Measurements from ENCODE around the gene AKAP11. TPM values are rescaled to one million over a fixed set of nuclear protein-coding genes. Genes with fewer than 3 reads are reported as not detected.

Gene AKAP11
- total RNA-seq, 1 donor from 2014 or later, result 30.6 TPM

- no peak overlapping the region for H3K4me3 Mint-ChIP-seq (ENCODE audit: low read depth)
- TF ChIP-seq CTCF (IDR thresholded peaks at IDR 0.05; ENCODE audit: unreplicated experiment), result no peak
- no peaks in the 10 kb centered on the region for H3K36me3 Mint-ChIP-seq (ENCODE audit: insufficient read depth)
- no peak overlapping the region for H3K27ac Mint-ChIP-seq
- no peaks in the 10 kb centered on the region for H3K9me3 Mint-ChIP-seq (ENCODE audit: low read depth)
- peaks cover 8% of the 10 kb centered on the region for H3K4me1 Mint-ChIP-seq (ENCODE audit: low read depth)
- no peaks in the 10 kb centered on the region for H3K27me3 Mint-ChIP-seq
- no peak for DNase-seq (ENCODE audit: low spot score, unreplicated experiment)
Observed at GRCh38 chr13:42337808-42338600, 66.1 kb downstream of the AKAP11 start.

- Mint-ChIP-seq H3K9me3 (ENCODE audit: low read depth) (no peaks in the 10 kb centered on the region), H3K4me1 (ENCODE audit: low read depth) (peaks cover 10% of the 10 kb centered on the region)
Observed at GRCh38 chr13:42345367-42345766, 73.4 kb downstream of the AKAP11 start.

GRCh38 chr13:42348576-42348975 is 76.6 kb downstream of the AKAP11 start:
- DNase-seq (ENCODE audit: low spot score, unreplicated experiment), result no peak
- H3K27me3 Mint-ChIP-seq, result peaks cover 4% of the 10 kb centered on the region
- TF ChIP-seq CTCF (IDR thresholded peaks at IDR 0.05; ENCODE audit: unreplicated experiment), result no peak
- H3K36me3 Mint-ChIP-seq (ENCODE audit: insufficient read depth), result no peaks in the 10 kb centered on the region
- H3K9me3 Mint-ChIP-seq (ENCODE audit: low read depth), result no peaks in the 10 kb centered on the region
- no peak overlapping the region for H3K27ac Mint-ChIP-seq
- H3K4me3 Mint-ChIP-seq (ENCODE audit: low read depth), result no peak overlapping the region
- peaks cover 3% of the 10 kb centered on the region for H3K4me1 Mint-ChIP-seq (ENCODE audit: low read depth)

More at GRCh38 chr13:42345367-42345766, 73.4 kb downstream of the AKAP11 start:
- no peak for DNase-seq (ENCODE audit: low spot score, unreplicated experiment)
- H3K36me3 Mint-ChIP-seq (ENCODE audit: insufficient read depth), result no peaks in the 10 kb centered on the region
- peaks cover 4% of the 10 kb centered on the region for H3K27me3 Mint-ChIP-seq
- no peak overlapping the region for H3K4me3 Mint-ChIP-seq (ENCODE audit: low read depth)
- no peak overlapping the region for H3K27ac Mint-ChIP-seq
- TF ChIP-seq CTCF (IDR thresholded peaks at IDR 0.05; ENCODE audit: unreplicated experiment), result no peak

- Mint-ChIP-seq H3K27ac (no peak overlapping the region), H3K36me3 (ENCODE audit: insufficient read depth) (no peaks in the 10 kb centered on the region)
Observed at GRCh38 chr13:42350141-42350540, 78.2 kb downstream of the AKAP11 start.

More at GRCh38 chr13:42350141-42350540, 78.2 kb downstream of the AKAP11 start:
- Mint-ChIP-seq H3K27me3 (no peaks in the 10 kb centered on the region), H3K4me1 (ENCODE audit: low read depth) (peaks cover 3% of the 10 kb centered on the region), H3K4me3 (ENCODE audit: low read depth) (no peak overlapping the region), H3K9me3 (ENCODE audit: low read depth) (no peaks in the 10 kb centered on the region)
- DNase-seq (ENCODE audit: low spot score, unreplicated experiment), result no peak
- TF ChIP-seq CTCF (IDR thresholded peaks at IDR 0.05; ENCODE audit: unreplicated experiment), result no peak

Measured in progenitor cell of endocrine pancreas (in vitro differentiated cells).